Mesothelial cell of epicardium (in vitro differentiated cells): ENCODE measurements around the gene UBTF. TPM values are rescaled to one million over a fixed set of nuclear protein-coding genes. Genes with fewer than 3 reads are reported as not detected.

Source experiments
- DNase-seq, 2 experiments: peaks; one replicate each; pipeline ENCODE4 v3.0.0; 2021; ENCODE audit warnings: low spot score in 2 of 2; ENCODE audit not compliant: unreplicated experiment in 2 of 2
- H3K27ac Mint-ChIP-seq: 2 replicates; pipeline ENCODE4 v1.8.0; 2021; ENCODE audit warnings: mixed read lengths
- H3K27me3 Mint-ChIP-seq: 2 replicates; pipeline ENCODE4 v1.8.0; 2021; ENCODE audit warnings: low read depth, mixed read lengths
- H3K36me3 Mint-ChIP-seq: 2 replicates; pipeline ENCODE4 v1.8.0; 2021; ENCODE audit warnings: mixed read lengths
- H3K4me1 Mint-ChIP-seq: 2 replicates; pipeline ENCODE4 v1.8.0; 2021; ENCODE audit warnings: mixed read lengths
- H3K4me3 Mint-ChIP-seq: 2 replicates; pipeline ENCODE4 v1.8.0; 2021; ENCODE audit warnings: mild to moderate bottlenecking, moderate library complexity, mixed read lengths
- H3K9me3 Mint-ChIP-seq: 2 replicates; pipeline ENCODE4 v1.8.0; 2021; ENCODE audit warnings: mixed read lengths
- total RNA-seq: library from RNA; stranded (reverse); gene quantifications from 3 replicates; pipeline ENCODE4 v1.2.1, GENCODE V29; 2021
- TF ChIP-seq, protein P1 (sequence below): fragments of 200-600 bp; sonication (generic); IDR thresholded peaks from one replicate; pipeline ENCODE4 v1.5.0; 2021; ENCODE audit warnings: antibody characterized with exemption; ENCODE audit not compliant: unreplicated experiment

Gene UBTF
- total RNA-seq, 1 donor from 2014 or later, result 119 TPM

DNA sequence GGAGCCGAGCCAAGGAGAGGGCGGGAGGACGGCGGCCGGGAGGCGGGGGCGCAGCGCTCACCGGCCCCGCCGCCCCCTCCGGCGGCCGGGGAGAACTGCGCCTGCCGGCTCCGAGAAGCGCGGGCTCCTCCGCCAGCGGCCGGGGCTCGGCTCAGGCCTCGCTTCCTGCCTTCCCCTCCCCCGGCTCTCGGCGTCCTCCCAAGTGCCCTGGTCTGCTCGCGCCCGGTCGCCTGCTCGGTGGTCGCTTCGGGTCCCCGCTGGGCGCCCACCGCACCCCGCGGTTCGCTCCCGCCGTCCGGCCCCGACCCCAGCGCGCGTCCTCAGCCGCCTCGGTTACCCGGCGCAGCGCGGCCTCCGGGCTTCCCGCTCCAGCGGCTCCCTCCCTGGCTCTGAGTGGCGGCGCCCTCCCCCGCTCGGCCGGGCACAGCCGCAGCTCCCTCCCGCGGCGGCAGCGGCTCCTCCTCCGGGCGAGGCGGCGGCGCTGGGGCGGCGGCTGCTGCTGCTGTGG lies 313 bp downstream of the UBTF start:
- DNase-seq, result peak; percentile 58 to 78
- Mint-ChIP-seq H3K4me3 (no peak overlapping the region), H3K4me1 (peaks cover 28% of the 10 kb centered on the region), H3K27ac (no peak overlapping the region), H3K27me3 (no peaks in the 10 kb centered on the region), H3K9me3 (no peaks in the 10 kb centered on the region), H3K36me3 (peaks cover 12% of the 10 kb centered on the region)
- TF ChIP-seq, protein P1, sequence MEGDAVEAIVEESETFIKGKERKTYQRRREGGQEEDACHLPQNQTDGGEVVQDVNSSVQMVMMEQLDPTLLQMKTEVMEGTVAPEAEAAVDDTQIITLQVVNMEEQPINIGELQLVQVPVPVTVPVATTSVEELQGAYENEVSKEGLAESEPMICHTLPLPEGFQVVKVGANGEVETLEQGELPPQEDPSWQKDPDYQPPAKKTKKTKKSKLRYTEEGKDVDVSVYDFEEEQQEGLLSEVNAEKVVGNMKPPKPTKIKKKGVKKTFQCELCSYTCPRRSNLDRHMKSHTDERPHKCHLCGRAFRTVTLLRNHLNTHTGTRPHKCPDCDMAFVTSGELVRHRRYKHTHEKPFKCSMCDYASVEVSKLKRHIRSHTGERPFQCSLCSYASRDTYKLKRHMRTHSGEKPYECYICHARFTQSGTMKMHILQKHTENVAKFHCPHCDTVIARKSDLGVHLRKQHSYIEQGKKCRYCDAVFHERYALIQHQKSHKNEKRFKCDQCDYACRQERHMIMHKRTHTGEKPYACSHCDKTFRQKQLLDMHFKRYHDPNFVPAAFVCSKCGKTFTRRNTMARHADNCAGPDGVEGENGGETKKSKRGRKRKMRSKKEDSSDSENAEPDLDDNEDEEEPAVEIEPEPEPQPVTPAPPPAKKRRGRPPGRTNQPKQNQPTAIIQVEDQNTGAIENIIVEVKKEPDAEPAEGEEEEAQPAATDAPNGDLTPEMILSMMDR, result peak; percentile 63

DNA sequence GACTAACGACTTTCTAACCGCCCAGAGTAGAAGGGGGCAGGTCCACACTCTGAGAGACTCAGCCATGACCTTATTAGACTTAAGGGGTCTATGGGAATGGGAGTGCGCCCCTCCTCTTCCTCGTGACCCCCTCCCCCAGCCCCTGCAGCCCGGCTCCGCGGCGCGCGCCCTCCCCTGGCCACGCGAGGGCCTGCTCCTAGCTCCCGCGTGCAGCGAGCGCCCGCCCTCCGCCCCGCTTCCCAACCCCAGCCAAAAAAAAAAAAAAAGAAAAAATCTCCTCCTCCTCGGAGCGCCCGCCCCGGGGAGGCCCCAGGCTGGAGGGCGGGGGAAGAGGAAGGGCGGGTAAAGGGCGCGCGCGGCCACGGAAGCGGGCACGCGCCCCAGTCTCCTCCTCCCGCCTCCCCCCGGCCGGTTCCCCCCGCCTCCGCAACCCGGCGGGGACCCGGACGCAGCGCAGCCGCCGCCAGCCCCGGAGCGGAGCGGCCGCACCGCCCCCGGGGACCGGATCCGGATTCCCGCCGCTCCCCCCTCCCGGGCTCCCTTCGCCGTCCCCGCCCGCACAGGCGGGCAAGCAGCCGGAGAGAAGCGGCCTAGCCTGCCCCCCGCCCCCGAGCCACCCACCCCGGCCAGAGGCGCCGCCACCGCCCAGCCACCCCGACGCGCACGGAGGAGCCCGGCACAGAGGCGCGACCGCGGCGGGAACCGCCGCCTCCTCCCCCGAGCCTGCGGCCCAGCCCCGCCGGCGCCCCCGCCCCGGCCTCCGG lies 949 bp downstream of the UBTF start:
- peaks cover 25% of the 10 kb centered on the region for H3K4me1 Mint-ChIP-seq
- H3K36me3 Mint-ChIP-seq, result peaks cover 15% of the 10 kb centered on the region
- TF ChIP-seq, protein P1, result peak; percentile 46
- peak overlapping the region; percentile 79 for H3K27ac Mint-ChIP-seq
- no peaks in the 10 kb centered on the region for H3K27me3 Mint-ChIP-seq
- H3K9me3 Mint-ChIP-seq, result no peaks in the 10 kb centered on the region
- DNase-seq, result peak; percentile 81 to 85
- peak overlapping the region; percentile 68 for H3K4me3 Mint-ChIP-seq

DNA sequence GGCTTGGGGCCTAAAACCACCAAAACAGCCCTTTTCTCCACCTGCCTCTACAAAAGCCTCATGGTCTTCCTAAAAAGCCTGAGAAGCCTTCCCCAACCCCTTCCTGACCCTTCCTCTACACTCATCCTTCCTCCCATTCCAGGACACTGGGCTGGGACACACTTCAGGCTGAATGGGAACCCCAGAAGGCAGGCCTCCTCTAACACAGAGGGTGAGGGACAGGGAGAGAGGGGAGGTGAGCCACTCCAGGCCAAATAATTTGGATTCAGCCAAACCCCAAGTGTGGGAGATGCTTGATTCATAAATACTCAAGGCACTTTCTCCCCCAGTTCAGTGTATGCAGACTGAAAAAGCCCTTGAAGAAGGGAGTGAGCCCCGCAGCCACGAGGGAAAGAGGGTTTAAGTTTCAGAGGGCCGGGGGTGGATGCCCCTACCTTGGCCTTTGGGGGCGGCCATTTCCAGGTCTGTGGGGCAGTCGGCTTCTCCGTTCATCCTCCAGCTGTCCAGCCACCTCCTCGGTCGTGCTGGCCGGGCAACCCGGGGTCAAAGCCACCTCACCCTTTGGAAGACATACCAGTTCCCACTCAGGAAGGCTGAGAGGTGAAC lies 1.6 kb downstream of the UBTF start:
- peak in 1 of 2 experiments; percentile 45 for DNase-seq
- Mint-ChIP-seq H3K27me3 (no peaks in the 10 kb centered on the region), H3K36me3 (peaks cover 16% of the 10 kb centered on the region), H3K4me3 (peak overlapping the region; percentile 68), H3K27ac (peak overlapping the region; percentile 79), H3K9me3 (no peaks in the 10 kb centered on the region), H3K4me1 (peaks cover 20% of the 10 kb centered on the region)
- TF ChIP-seq, protein P1, result no peak

DNA sequence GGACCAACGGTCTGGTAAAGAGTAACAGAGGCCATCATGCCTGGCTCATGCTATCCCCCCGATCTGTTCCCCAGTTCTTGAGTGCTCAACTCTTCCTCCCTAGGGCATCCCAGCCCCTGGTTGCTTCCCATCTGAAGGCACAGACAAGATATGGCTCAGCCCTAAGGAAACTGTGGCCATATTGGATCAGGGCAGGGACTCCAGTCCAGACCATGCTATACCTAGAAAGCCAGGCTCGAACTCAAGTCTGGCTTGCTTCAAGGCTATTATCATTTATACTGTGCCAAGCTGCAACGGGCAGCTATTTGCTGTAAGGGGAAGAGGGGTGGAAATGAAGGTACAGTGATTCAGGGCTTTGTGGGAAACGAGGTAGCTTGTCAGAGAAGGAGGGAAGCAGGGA lies 2.8 kb downstream of the UBTF start:
- Mint-ChIP-seq H3K4me1 (peaks cover 11% of the 10 kb centered on the region), H3K27me3 (no peaks in the 10 kb centered on the region), H3K36me3 (peaks cover 17% of the 10 kb centered on the region), H3K9me3 (no peaks in the 10 kb centered on the region), H3K27ac (no peak overlapping the region), H3K4me3 (peak overlapping the region; percentile 39)
- TF ChIP-seq, protein P1, result no peak
- no peak for DNase-seq

DNA sequence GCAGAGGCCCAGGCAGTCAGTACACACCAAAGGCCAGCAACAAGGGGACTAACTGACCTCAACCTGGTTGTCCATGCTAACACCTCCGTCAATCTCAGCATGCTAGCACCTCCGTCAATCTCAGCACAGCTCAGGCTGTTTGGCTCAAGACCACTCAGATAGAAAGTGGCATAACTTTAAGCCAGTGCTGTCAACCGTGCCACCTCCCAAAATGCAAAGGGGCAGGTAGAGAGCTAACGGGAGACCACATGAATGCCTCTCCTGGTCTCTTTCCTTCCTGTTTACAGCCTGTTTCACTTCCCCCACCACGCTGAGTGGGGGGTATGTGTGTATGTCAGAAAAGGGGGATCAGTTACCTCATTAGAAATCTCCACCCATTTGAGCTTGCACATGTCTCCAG lies 3.3 kb downstream of the UBTF start:
- Mint-ChIP-seq H3K36me3 (peaks cover 17% of the 10 kb centered on the region), H3K4me3 (no peak overlapping the region), H3K27ac (no peak overlapping the region), H3K9me3 (no peaks in the 10 kb centered on the region), H3K27me3 (no peaks in the 10 kb centered on the region), H3K4me1 (peaks cover 10% of the 10 kb centered on the region)
- TF ChIP-seq, protein P1, result no peak
- DNase-seq, result no peak
